Naive thymus-derived CD4-positive, alpha-beta T cell (primary cell): ENCODE measurements around the gene STIM1. TPM values are rescaled to one million over a fixed set of nuclear protein-coding genes. Genes with fewer than 3 reads are reported as not detected.
"Not testable (repeated sequence)": the region's sequence is repeated elsewhere in the genome, so short reads cannot be mapped to it uniquely, and the experiment has no call there.

Experiments
- ATAC-seq: fragments of 150-1000 bp; cut with Tn5 transposase; 2 replicates; pipeline ENCODE4 v1.10.0; 2021; ENCODE audit warnings: mild to moderate bottlenecking, moderate library complexity
- CTCF ChIA-PET: fragments of 350-600 bp; sonication (Branson Sonifier 250); formaldehyde crosslinking; loops from one replicate; lab custom pipeline; 2021; ENCODE audit warnings: antibody characterized with exemption; lab: Charles Lee
- POLR2A ChIA-PET: fragments of 350-600 bp; sonication (Branson Sonifier 250); formaldehyde crosslinking; loops from one replicate; lab custom pipeline; 2021; ENCODE audit warnings: antibody characterized with exemption, inconsistent platforms; lab: Charles Lee
- DNase-seq, 9 donors: peaks; one replicate each; pipeline versions ENCODE4 v3.0.0 to v3.0.0-alpha.2; 2020 to 2022; ENCODE audit warnings: mixed read lengths in 1 of 9
- H3K27ac ChIP-seq: one replicate; pipeline ENCODE4 v1.7.0; 2013; ENCODE audit warnings: mild to moderate bottlenecking, low read depth, low read length, moderate library complexity
- H3K27me3 ChIP-seq, 2 donors: one replicate each; pipeline ENCODE4 v1.7.0; 2013; ENCODE audit warnings: low read length in 2 of 2, mild to moderate bottlenecking in 2 of 2, moderate library complexity in 2 of 2; ENCODE audit not compliant: control insufficient read depth in 2 of 2, insufficient read depth in 2 of 2
- H3K36me3 ChIP-seq, 3 experiments: 1 replicate in 2 of 3; 2 replicates in 1 of 3; pipeline ENCODE4 v1.7.0; 2013; ENCODE audit warnings: low read length in 3 of 3, mild to moderate bottlenecking in 3 of 3, moderate library complexity in 1 of 3; ENCODE audit not compliant: insufficient read depth in 3 of 3, control insufficient read depth in 2 of 3
- H3K4me1 ChIP-seq, 2 donors: one replicate each; pipeline ENCODE4 v1.7.0; 2013; ENCODE audit warnings: low read length in 2 of 2, mild to moderate bottlenecking in 2 of 2, moderate library complexity in 1 of 2; ENCODE audit not compliant: control insufficient read depth in 2 of 2, insufficient read depth in 2 of 2
- H3K4me3 ChIP-seq: 2 replicates; pipeline ENCODE4 v1.7.0; 2013; ENCODE audit warnings: mild to moderate bottlenecking, low read length
- H3K9me3 ChIP-seq, 3 experiments: 1 replicate in 2 of 3; 2 replicates in 1 of 3; pipeline ENCODE4 v1.7.0; 2013; ENCODE audit warnings: low read length in 3 of 3; ENCODE audit not compliant: control insufficient read depth in 2 of 3
- H3K27ac Mint-ChIP-seq, 9 donors: one replicate each; pipeline ENCODE4 v1.8.0; 2020 to 2022; ENCODE audit warnings: mixed read lengths in 9 of 9, mild to moderate bottlenecking in 8 of 9, moderate library complexity in 5 of 9, inconsistent platforms in 2 of 9
- H3K27me3 Mint-ChIP-seq, 5 donors: one replicate each; pipeline ENCODE4 v1.8.0; 2021 to 2022; ENCODE audit warnings: mixed read lengths in 5 of 5, mild to moderate bottlenecking in 1 of 5
- H3K36me3 Mint-ChIP-seq, 5 donors: one replicate each; pipeline ENCODE4 v1.8.0; 2020 to 2022; ENCODE audit warnings: mixed read lengths in 5 of 5, mild to moderate bottlenecking in 3 of 5, inconsistent platforms in 1 of 5
- H3K4me1 Mint-ChIP-seq, 7 donors: one replicate each; pipeline ENCODE4 v1.8.0; 2020 to 2022; ENCODE audit warnings: mixed read lengths in 7 of 7, mild to moderate bottlenecking in 3 of 7, inconsistent platforms in 1 of 7
- H3K4me3 Mint-ChIP-seq, 10 donors: one replicate each; pipeline ENCODE4 v1.8.0; 2020 to 2022; ENCODE audit warnings: mild to moderate bottlenecking in 10 of 10, mixed read lengths in 10 of 10, moderate library complexity in 6 of 10, inconsistent platforms in 2 of 10
- H3K9me3 Mint-ChIP-seq, 11 donors: one replicate each; pipeline ENCODE4 v1.8.0; 2020 to 2022; ENCODE audit warnings: mixed read lengths in 11 of 11, mild to moderate bottlenecking in 4 of 11, inconsistent platforms in 1 of 11, moderate library complexity in 1 of 11
- intact Hi-C, 2 donors: fragments of 100-400 bp; cut with micrococcal nuclease; formaldehyde crosslinking; loops; one replicate each; pipeline ENCODE4 v1.15.1; 2023
- polyA plus RNA-seq, 2 donors: library from polyadenylated mRNA; unstranded; fragments of 300-500 nt; fragmentation: Illumina TruSeq; gene quantifications; one replicate each; pipeline ENCODE4 v1.2.3, GENCODE V29; 2021
- total RNA-seq, 6 experiments: library from RNA in 5 of 6; stranded (reverse) in 5 of 6; gene quantifications; 1 replicate in 5 of 6; 2 replicates in 1 of 6; pipeline ENCODE4 v1.2.3 and lab custom pipeline; 2021 to 2026

Gene STIM1
- total and polyA plus RNA-seq, 7 experiments from 2014 or later: 38.4 to 117 (median 99.0) TPM

- intact Hi-C loops: no loop called here
- H3K27ac Mint-ChIP-seq: no peak overlapping the region
- no peak overlapping the region for H3K4me3 ChIP-seq
- POLR2A ChIA-PET: interaction anchor here (4.0 to 4.3 kb wide), 2 partner anchors 13 to 29 kb away, joined by 31 to 45 read pairs; partner anchors contain the start of genes NUP98 and RHOG
- H3K27me3 ChIP-seq: no peaks in the 10 kb centered on the region
- peaks cover 0 to 14% (median 0%) of the 10 kb centered on the region in 5 donors for H3K36me3 Mint-ChIP-seq
- H3K4me3 Mint-ChIP-seq: no peak overlapping the region
- H3K9me3 ChIP-seq: no peaks in the 10 kb centered on the region
- H3K4me1 Mint-ChIP-seq: peaks cover 12 to 23% (median 18%) of the 10 kb centered on the region in 7 donors
- peaks cover 3 to 12% of the 10 kb centered on the region in 2 donors for H3K4me1 ChIP-seq
- H3K9me3 Mint-ChIP-seq: no peaks in the 10 kb centered on the region
- H3K36me3 ChIP-seq: peaks cover 0 to 7% (median 0%) of the 10 kb centered on the region in 3 experiments
- DNase-seq: no peak
- no peak for ATAC-seq
- CTCF ChIA-PET: no interaction called here
- H3K27ac ChIP-seq: no peak overlapping the region
- no peaks in the 10 kb centered on the region for H3K27me3 Mint-ChIP-seq
Measured at GRCh38 chr11:3810951-3811350, 44.5 kb upstream of the STIM1 start.

GRCh38 chr11:3814832-3815231 is 40.6 kb upstream of the STIM1 start:
- intact Hi-C loops, H3K4me1 ChIP-seq, H3K27me3 ChIP-seq, H3K27ac Mint-ChIP-seq, H3K36me3 ChIP-seq, H3K9me3 ChIP-seq, H3K4me3 ChIP-seq, H3K27me3 Mint-ChIP-seq, H3K4me3 Mint-ChIP-seq, DNase-seq, ATAC-seq, H3K27ac ChIP-seq, H3K9me3 Mint-ChIP-seq: not testable (repeated sequence)
- Mint-ChIP-seq H3K4me1 (peaks cover 0 to 10% (median 7%) of the 10 kb centered on the region in 7 donors), H3K36me3 (peaks cover 0 to 22% (median 3%) of the 10 kb centered on the region in 5 donors)
- ChIA-PET CTCF (interaction anchor here (1.6 kb wide), 1 partner anchor 27 kb away, joined by 5 read pairs; the partner anchor contains the start of gene RHOG), POLR2A (interaction anchor here (0.7 to 1.1 kb wide), 4 partner anchors 20 to 292 kb away, joined by 3 to 4 read pairs (median 3); no protein-coding TSS in a partner anchor)

GRCh38 chr11:3815845-3816244 is 39.6 kb upstream of the STIM1 start:
- peaks cover 0 to 6% (median 0%) of the 10 kb centered on the region in 3 experiments for H3K36me3 ChIP-seq
- no peaks in the 10 kb centered on the region for H3K9me3 ChIP-seq
- CTCF ChIA-PET: interaction anchor here (1.4 to 1.6 kb wide), 2 partner anchors 26 to 38 kb away, joined by 4 to 5 read pairs; partner anchors contain the start of gene RHOG
- no peaks in the 10 kb centered on the region for H3K4me1 ChIP-seq
- Mint-ChIP-seq H3K4me3 (no peak overlapping the region), H3K27me3 (no peaks in the 10 kb centered on the region), H3K9me3 (no peaks in the 10 kb centered on the region), H3K27ac (no peak overlapping the region), H3K4me1 (peaks cover 0 to 10% (median 3%) of the 10 kb centered on the region in 7 donors), H3K36me3 (peaks cover 0 to 22% (median 3%) of the 10 kb centered on the region in 5 donors)
- H3K27me3 ChIP-seq: no peaks in the 10 kb centered on the region
- ATAC-seq: no peak
- intact Hi-C loops: no loop called here
- DNase-seq: no peak
- POLR2A ChIA-PET: interaction anchor here (1.1 kb wide), 1 partner anchor 250 kb away, joined by 4 read pairs; no protein-coding TSS in a partner anchor
- H3K27ac ChIP-seq: no peak overlapping the region
- H3K4me3 ChIP-seq: no peak overlapping the region

GRCh38 chr11:3816673-3817072 is 38.8 kb upstream of the STIM1 start:
- H3K4me1 Mint-ChIP-seq: peaks cover 0 to 10% (median 3%) of the 10 kb centered on the region in 7 donors
- no peak overlapping the region for H3K4me3 Mint-ChIP-seq
- intact Hi-C loops: no loop called here
- H3K27ac Mint-ChIP-seq: no peak overlapping the region
- peaks cover 0 to 15% (median 2%) of the 10 kb centered on the region in 5 donors for H3K36me3 Mint-ChIP-seq
- Histone ChIP-seq H3K27ac (no peak overlapping the region), H3K36me3 (no peaks in the 10 kb centered on the region), H3K27me3 (no peaks in the 10 kb centered on the region), H3K9me3 (no peaks in the 10 kb centered on the region), H3K4me1 (no peaks in the 10 kb centered on the region), H3K4me3 (no peak overlapping the region)
- no peak for DNase-seq
- no peaks in the 10 kb centered on the region for H3K9me3 Mint-ChIP-seq
- POLR2A ChIA-PET: no interaction called here
- CTCF ChIA-PET: interaction anchor here (1.4 kb wide), 1 partner anchor 38 kb away, joined by 4 read pairs; no protein-coding TSS in a partner anchor
- no peaks in the 10 kb centered on the region for H3K27me3 Mint-ChIP-seq
- ATAC-seq: no peak

GRCh38 chr11:3817181-3817800 is 38.2 kb upstream of the STIM1 start:
- no peak overlapping the region for H3K4me3 ChIP-seq
- H3K27me3 Mint-ChIP-seq: no peaks in the 10 kb centered on the region
- ATAC-seq (no peak), DNase-seq (no peak)
- no peak overlapping the region for H3K4me3 Mint-ChIP-seq
- no peaks in the 10 kb centered on the region for H3K9me3 ChIP-seq
- no peaks in the 10 kb centered on the region for H3K27me3 ChIP-seq
- intact Hi-C loops: no loop called here
- ChIA-PET CTCF (interaction anchor here (0.6 to 1.4 kb wide), 2 partner anchors 37 to 192 kb away, joined by 4 to 5 read pairs; no protein-coding TSS in a partner anchor), POLR2A (interaction anchor here (1.5 kb wide), 1 partner anchor 14 kb away, joined by 4 read pairs; no protein-coding TSS in a partner anchor)
- H3K27ac ChIP-seq: no peak overlapping the region
- H3K27ac Mint-ChIP-seq: peak overlapping the region in 2 of 9 donors; percentile 31 to 67
- H3K4me1 Mint-ChIP-seq: peaks cover 0 to 10% (median 3%) of the 10 kb centered on the region in 7 donors
- no peaks in the 10 kb centered on the region for H3K9me3 Mint-ChIP-seq
- H3K36me3 ChIP-seq: no peaks in the 10 kb centered on the region
- no peaks in the 10 kb centered on the region for H3K4me1 ChIP-seq
- peaks cover 0 to 11% (median 2%) of the 10 kb centered on the region in 5 donors for H3K36me3 Mint-ChIP-seq

- no peak for ATAC-seq
- H3K4me1 ChIP-seq: peaks cover 10 to 12% of the 10 kb centered on the region in 2 donors
- Mint-ChIP-seq H3K4me3 (no peak overlapping the region), H3K27ac (peak overlapping the region in 1 of 9 donors; percentile 36), H3K27me3 (no peaks in the 10 kb centered on the region), H3K4me1 (peaks cover 12 to 27% (median 24%) of the 10 kb centered on the region in 7 donors), H3K9me3 (no peaks in the 10 kb centered on the region), H3K36me3 (peaks cover 0 to 11% (median 3%) of the 10 kb centered on the region in 5 donors)
- H3K4me3 ChIP-seq: no peak overlapping the region
- H3K27ac ChIP-seq: no peak overlapping the region
- H3K36me3 ChIP-seq: peaks cover 0 to 5% (median 0%) of the 10 kb centered on the region in 3 experiments
- no peaks in the 10 kb centered on the region for H3K27me3 ChIP-seq
- intact Hi-C loops: no loop called here
- no peaks in the 10 kb centered on the region for H3K9me3 ChIP-seq
- DNase-seq: no peak
- POLR2A ChIA-PET: interaction anchor here (0.6 to 1.6 kb wide), 4 partner anchors 8 to 34 kb away, joined by 3 to 4 read pairs (median 3); no protein-coding TSS in a partner anchor
- CTCF ChIA-PET: interaction anchor here (0.5 to 2.7 kb wide), 6 partner anchors 12 to 251 kb away, joined by 3 to 8 read pairs (median 4); partner anchors contain the start of genes PGAP2 and RHOG
Measured at GRCh38 chr11:3820971-3821370, 34.5 kb upstream of the STIM1 start.
